ENCODE data around the gene FASTKD3.

FASTKD3 gene

DNA sequence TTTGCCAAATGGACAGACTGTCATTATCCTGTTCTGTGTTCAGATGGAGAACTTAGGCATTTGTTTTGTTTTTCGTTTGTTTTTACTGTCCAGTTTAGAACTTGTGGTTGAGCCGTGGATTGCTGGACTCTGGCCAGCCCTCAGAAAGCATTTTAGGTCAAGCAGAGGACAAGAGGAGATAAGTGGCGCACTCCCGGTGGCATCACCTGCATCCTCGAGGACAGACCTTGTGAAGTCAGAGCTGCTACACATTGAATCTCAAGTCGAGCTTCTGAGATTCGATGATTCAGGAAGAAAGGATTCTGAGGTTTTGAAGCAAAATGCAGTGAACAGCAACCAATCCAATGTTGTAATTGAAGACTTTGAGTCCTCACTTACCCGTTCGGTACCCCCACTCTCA, 9.0 kb upstream of the FASTKD3 start:
- DNase-seq, result no peak

DNA sequence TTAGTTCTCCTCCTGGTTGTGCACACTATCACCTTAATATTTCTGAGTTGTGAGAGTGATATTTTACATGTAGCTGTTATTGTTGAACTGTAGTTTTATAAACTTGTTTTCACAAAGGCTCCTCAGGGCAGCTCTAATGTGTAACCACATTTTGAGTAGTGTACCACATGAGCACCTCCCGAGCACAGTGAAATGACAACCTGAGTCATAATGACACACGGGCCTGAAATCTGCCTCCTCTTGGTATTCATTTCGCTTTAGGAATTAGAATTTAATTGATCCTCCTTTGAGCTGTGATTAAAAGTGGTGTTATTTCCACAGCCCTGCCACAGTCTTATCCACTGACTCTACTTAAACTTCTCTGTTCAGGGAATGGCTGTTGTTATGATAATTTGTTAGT, 8.0 kb upstream of the FASTKD3 start:
- DNase-seq, result no peak

DNA sequence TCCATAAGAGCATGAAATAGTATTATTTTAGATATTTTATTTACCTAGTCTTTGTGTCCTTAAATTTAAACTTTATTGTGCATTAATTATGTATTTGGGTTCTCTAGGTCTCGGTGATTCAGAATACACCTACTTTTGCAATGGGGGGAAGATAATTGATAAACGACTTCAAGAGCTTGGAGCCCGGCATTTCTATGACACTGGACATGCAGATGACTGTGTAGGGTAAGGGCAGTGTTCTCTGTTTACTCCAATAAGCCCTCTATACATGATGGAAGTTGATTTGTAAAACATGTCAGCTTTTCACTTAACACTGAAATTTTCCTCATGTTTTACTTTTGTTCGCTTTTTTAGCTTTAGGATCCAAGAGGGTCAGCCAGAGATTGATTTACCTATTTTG, 6.3 kb upstream of the FASTKD3 start:
- no peak for DNase-seq

DNA sequence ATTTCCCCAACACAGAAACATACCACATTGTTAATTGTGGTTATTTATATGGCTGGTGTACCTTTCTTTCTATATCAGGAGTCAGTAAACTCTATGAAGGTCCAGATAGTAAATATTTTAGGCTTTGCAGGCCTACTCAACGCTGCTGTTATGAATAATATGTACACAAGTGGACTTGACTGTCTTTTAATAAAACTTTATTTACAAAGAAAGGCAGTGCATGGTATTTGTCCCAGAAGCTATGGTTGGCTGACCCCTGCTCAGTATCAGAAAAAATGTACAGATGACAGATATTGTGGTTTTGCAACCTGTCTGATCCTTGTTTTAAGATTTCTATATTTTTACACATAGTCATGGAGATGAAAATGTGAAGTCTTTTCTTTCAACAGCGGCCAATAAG, 5.8 kb upstream of the FASTKD3 start:
- no peak for DNase-seq

DNA sequence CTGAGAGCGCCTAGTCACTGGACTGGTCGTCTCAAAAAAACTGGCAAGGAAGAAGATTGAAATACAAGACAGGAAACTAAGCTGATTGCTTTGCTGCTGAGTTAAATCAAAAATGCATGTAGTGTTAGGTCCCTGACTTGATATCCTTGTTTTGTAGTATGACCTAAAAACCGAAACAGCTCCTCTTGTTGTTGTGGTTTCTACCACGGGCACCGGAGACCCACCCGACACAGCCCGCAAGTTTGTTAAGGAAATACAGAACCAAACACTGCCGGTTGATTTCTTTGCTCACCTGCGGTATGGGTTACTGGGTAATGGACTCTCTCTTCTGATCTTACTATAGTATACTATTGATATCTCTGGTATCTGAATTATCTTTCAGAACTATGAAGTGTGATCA, 4.4 kb upstream of the FASTKD3 start:
- DNase-seq, result no peak

DNA sequence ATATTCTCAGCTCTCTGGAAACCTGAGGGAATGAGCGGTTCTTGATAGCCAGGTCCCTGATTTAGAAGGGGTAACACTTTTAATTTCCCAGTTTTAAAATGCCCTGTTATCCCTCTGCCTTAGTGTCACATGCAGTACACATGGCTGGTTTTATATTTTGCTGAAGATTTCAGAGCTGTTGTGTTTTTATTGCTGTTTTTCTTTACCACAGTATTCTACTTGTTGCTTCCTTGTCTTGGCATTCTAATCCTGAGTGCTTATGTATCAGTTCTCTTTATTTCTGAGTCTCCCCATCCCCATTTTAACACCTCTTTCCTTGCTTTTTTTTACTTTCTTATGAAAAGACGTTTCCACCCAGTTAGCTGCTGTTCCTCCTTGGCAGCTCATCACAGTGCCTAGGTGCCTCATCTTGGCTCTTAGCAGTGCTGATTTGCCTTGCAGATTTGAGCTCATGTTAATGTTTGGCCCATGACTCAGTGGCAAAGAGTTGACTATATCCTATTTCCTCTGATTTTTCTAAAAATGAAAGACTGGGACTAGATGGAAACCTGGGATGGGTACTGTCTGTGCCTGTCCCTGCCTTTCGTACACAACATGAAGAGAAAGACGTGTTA, 3.8 kb upstream of the FASTKD3 start:
- no peak for DNase-seq

DNA sequence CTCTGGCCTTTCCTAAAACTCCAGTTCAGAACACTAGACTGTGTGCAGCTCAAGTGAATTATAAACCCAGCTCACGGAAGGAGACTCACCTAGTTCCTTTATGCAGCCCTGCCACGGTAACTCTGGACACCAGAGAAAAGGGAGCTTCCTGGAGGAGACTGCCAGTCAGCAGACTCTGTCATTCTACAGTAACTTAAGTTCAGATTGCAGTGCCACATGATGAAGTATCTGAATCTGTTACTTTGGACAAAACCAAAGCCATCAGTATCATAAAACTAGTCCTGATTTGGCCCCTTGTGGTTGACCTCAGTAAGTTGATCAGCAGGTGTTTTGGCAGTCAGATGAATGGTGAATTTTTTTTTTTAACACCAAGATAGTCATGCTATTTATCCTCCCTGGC, 2.8 kb upstream of the FASTKD3 start:
- DNase-seq, result no peak

DNA sequence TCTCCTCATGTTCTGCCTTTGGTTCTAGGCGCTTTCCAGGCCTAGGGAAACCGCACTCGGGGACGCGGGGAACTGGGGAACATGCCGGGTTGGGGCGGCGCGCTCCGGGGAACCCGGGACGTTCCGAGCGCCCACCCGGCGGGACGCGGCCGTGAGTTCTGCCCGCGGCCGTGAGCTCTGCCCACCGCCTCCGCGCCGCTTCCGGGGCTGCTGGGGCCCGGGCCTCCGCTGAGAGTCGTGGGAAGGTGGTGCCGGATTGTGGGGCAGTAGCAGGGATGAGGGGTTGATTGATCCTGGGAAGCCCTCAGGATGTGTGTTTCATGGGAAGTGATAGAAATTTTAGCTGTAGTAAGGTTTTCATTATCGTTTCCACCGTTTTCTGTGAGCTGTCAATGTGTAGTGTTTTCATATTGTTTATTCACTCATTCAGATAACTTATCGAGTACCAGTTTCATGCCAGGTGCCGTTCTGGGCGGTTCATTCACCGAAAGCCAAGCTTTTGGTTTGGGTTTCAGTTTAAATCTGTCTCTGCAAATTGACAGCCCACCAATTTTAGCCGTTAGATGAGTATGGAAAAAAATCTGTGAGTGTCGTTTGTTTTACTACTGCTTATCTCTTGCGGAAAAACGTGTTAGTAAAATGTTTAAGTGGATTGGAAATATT, 774 bp upstream of the FASTKD3 start:
- no peak for DNase-seq

DNA sequence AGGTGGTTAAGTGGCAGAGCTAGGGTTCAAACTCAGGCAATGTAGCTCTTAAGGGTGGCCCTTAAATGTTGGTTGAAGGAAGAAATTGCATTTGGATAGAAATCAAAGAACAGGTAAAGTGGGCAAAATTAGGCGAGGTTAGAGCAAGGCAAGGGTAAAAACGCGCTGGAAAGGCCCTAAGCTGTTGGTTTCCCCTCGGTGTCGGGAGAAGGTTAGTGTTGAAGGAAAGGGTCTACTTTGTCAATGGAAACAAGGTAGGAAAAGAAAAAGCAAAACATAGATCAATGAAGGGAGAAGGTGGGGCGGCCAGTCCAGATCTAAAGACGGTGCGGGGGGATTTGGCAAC, 431 bp downstream of the FASTKD3 start:
- DNase-seq, result no peak

DNA sequence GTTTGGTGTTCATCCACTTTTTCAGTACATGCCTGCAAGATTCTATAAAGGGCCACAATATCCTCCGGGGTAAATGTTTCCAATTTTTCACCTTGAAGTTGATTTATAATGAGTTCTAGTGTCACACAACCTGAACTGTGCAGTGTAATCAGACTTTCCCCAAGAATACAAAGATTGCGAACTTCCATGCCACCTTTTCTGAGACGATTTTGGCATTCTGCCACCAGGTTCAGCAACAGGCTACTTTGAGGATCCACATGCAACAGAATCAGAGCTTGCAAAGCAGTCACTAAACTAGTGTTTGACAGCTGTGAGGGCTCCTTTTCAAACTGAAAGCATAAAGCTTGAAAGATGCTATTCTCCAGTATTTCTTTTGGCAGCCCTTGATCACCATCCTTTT, 1.6 kb downstream of the FASTKD3 start:
- no peak for DNase-seq

DNA sequence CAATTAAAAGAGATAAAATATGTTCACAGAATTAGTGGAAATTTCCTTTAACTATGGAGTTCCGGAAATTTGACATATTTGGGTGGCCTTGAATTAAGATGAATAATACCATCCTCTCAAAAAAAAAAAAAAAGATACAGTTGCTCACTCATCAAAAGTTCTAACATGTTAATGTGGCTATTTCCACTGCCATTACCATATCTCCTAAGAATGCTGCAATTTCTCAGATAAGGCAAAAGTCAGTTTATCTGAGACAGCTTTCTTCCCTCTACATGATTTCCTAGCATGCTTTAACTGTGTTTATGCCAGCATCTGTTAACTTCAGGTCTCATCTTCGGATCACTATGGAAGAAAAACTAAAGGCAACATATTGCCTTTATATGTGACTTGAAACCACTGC, 2.6 kb downstream of the FASTKD3 start:
- DNase-seq, result no peak

DNA sequence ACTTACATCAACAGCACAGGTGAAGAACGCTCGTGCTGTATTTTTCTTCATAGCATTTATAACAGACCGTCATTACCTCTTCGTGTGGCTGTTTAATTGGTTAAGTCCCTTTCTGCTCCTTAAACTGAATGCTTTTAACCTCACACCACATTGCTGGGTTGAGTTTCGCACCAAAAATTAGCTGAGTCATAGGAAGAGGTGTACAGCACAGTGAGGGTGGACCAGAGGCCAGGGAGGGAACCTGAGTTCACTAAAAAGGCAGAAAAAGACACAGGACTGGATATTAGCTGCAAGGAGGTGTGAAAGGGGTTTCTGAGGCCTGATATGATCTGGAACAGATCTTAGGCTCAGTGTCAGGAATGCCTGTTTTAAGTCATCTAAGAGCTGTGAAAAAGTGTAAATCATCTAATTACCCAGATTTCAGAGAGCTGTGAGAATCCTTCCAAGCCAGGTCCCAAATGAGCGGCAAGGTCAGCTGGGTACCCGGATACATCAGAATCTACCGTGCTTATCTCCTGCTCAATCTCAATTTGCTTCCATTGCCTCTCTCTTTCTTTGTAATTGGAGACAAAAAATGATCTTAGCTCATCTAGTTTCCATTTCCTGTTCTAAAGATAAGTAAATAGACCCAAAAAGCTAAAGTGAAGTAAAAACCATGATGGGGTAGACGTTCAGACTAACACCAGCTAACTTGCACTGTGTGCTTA, 10.8 kb downstream of the FASTKD3 start:
- no peak for DNase-seq

DNA sequence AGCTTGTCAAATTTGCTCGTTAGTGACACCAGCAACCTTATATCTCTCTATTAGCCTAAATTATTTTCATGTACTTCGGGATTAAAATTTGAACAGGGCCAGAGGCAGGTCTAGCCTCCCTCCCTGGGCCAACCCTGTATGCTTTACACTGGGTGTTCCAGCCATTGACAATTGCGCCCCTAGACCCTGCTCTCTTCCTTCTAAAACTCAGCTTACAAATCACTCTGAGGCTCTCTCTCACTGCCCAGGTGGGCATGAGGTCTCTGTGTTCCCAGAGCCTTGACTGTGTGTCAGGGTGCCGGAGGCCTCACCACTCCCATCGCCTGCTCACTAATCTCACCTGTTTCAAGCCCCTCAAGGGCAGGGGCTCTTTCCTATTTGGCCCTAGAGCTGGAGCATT, 11.5 kb downstream of the FASTKD3 start:
- no peak for DNase-seq

DNA sequence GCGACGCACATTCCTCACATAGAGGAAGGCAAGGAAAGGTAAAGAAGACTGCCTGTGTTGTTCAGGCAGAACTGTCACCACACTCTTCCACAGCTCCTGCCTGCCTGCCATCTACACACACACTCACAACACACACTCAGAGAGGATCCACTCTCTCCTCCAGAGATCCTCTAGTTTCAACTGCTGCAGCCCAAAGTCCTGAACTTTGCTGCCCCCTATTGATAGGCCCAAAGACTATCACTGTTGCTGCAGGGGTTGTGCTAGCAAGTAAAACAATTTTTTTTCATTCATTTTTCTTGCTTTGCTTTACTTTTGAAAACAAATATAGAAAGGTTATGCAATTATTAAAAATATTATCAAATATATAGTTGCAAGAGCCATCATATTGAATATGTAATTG, 12.0 kb downstream of the FASTKD3 start:
- DNase-seq, result peak; percentile 74

DNA sequence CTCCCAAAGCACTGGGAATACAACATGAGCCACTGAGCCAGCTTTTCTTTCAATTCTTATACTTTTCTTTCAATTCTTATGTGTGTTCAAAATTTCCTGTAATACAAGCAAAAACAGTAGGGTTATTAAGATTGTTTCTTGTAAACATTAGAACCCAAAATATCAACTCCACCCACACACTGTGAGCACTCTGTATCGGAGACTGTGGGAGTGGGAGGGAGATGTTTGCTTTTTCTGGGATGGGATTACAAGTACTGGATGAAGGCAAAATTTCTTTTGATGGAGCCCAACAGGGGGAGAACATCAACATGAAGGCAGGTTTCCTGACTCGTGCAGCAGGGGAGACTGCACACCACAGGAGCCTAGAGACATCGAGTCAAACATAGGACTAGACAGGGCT, 13.2 kb downstream of the FASTKD3 start:
- no peak for DNase-seq

DNA sequence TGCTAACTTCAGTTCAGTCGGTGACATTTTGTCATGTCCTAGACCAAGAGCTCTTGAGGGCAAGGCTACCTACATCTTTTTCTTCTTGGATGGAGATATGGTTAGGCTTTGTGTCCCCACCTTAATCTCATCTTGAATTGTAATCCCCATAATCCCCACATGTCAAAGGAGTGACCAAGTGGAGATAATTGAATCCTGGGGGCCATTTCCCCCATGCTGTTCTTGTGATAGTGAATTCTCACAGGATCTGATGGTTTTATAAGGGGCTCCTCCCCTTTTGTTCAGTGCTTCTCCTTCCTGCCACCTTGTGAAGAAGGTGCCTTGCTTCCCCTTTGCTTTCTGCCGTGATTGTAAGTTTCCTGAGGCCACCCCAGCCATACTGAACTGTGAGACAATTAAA, 15.8 kb downstream of the FASTKD3 start:
- no peak for DNase-seq

DNA sequence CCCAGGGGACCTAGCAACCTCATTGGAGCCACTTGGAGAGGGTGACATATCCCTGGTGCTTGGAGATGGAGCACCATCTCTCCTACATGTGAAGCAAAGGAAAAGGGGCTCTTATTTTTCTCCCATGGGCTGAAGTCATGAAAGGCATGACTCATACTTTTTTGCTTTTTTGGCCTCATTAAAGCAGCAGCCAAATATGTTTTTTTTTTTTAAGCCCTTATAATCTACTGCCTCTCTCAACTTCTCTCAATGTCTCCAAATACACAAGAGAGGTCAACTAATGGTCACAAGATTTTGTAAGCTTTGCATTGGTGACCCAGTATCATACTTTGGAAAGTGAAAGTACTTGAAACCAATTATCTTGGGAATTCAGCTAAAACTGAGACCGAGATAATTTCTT, 16.3 kb downstream of the FASTKD3 start:
- no peak for DNase-seq

DNA sequence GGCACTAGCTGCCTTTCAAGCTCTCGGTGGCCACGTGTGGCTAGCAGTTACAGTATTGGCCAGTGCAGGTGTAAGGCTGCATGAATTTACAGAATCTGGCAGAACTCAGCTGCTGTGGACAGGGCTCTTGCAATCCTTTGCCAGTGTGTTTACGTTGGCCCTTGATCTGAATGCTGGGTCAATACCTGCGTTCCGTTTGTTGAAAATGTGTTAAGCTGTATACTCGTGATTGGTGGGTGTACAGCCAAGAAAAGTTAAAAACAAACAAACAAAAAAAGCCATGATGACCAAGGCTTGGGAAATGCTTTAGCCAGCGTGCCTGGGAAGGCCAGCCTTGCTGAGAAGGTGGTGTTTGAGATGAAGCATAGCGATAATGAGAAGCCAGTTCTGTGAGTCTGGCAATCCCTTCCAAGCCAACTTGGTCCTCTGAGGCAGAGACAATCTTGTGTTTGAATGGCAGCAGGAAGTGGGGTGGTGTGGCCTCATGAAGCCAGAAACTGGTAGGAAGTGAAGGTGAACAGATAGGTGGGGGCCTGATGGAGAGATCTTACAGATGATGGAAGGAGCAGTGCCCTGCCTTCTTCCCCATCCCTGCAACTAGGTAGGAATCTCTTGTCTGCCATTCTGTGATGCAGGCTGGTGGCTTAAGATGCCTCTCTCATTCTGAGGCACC, 17.1 kb downstream of the FASTKD3 start:
- DNase-seq, result no peak

DNA sequence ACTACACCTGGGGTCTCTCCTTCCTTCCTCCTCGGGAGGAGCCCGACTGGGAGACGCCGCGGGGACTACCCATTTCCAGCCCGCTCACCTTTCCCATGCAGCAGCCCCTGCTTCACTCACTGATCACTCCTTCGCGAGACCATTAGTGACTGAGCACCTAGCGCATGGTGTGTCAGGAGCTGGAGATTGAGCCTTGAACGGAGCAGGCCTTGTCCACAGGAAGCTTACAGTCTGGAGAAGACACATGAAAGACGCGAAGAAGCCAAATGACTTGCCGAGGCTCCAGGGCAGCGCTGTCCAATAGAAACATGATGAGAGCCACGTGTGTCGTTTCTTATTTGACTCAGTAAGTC, 17.6 kb downstream of the FASTKD3 start:
- no peak for DNase-seq

DNA sequence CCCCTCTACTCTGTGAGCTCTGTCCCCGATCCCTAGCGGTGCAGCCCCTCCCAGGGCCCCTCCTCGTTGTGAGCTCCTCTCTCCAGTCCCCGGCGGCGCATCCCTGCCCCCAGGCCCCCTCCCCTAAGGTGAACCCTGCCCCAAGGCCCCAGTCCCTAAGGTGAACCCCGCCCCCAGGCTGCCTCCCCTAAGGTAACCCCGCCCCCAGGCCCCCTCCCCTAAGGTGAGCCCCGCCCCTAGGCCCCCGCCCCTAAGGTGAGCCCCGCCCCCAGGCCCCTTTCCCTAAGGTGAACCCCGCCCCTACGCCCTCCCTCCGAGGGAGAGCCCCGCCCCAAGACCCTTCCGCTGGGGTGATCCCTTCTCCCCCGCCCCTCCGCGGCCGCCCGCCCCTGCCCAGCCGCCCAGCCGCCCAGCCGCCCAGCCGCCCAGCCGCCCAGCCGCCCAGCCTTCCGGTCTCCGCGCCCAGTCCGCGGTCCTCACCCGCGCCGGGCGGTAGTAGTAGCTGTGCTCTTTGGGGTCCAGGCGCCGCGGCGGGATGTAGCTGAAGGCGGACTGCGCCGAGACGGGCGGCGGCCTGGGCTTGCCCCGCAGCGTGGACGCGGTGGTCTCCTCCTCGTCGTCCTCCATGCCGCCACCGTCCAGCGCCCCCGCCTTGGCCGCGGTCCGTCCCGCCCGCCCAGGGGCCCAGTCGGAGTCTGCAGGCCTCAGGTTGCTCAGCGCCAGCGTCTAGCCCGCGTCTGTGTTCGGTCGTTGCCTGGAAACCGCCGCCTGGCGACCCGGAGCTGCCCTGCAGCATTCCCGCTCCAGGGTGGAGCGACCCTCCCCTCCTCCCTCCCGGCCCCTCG, 18.2 kb downstream of the FASTKD3 start, which contains the start of gene CFAP90:
Gene CFAP90, minus strand, starts transcription at position 739 of the 845 bp plus-strand sequence. Its CDS starts 112 bp downstream, at position 627.
- DNase-seq, result peak; percentile 94

DNA sequence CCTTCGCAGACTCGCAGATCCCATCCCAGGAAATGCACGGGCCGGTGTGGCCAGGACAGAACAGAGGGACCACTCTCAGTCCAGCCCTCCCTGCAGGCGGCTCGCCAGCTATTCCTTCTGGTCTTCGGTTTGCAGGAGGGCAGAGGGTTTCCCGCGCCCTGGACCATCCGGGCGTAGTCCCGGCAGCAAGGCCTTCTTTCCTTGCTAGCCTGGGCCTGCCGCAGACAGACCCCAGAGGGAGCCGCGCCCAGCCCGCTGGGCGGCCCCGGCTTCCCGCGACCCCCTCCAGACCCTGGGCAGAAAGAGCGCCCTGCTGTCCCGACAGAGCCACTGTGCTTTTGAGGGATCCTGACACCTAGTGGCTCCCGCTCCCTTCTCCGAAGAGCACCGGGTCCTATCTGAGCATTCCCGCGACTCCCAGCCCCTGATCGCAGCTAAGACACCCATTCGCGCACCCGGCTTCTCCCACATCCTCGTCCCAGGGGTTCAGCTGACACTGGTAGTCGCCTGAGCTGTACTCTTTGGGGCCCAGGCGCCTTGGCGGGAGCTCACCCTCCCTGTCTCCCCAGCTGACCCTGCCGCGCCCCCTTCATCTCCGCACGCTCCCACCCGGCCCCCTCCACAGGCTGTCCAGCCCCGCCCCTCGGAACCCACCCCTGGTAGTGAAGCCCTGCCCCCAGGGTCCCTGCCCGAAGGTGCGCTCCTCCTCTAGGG, 19.0 kb downstream of the FASTKD3 start:
- DNase-seq, result peak; percentile 83

DNA sequence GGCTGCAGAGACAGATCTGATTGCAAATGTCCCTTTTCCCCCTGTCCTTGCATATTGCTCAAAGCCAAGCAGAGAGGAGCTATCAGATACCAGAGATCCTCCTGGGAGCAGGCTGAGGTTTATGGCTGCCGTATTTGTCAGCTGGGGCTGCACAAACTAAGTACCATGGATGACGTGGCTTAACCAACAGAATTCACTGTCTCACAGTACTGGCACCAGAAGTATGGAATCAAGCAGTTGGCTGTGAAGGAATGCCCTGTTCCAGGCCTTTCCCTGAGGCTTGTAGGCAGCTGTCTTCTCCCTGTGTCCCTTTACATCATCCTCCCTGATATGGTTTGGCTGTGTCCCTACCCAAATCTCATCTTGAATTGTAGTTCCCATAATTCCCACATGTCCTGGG, 20.5 kb downstream of the FASTKD3 start:
- no peak for DNase-seq

Data from islet precursor cell (in vitro differentiated cells).